Measurements from ENCODE around the gene IFIT1. TPM values are rescaled to one million over a fixed set of nuclear protein-coding genes. Genes with fewer than 3 reads are reported as not detected.
A peak's percentile ranks its signal among the peaks of the same experiment; 100 is the strongest.
"Not testable (repeated sequence)": the region's sequence is repeated elsewhere in the genome, so short reads cannot be mapped to it uniquely, and the experiment has no call there.

The IFIT1 gene
- total RNA-seq, 1 experiment from 2014 or later = 2.4 TPM

DNA sequence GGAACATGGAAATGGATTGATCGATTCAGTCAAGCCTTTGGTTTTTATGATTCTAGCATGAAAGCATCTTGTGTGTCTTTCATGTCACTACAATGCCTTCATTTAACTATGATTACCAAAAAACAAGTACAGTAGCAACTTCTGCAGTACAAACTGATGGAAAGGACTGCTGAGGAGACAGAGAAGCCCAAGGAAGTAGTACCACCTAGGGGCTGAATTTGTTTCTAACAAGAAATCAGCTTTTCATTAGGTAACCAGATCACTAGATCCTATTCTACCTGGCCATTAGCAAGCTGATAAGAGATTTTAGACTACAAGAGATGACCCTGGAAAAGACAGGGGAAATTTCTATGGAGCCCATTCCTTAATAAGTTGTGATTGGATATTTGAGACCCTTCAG is 3.2 kb upstream of the IFIT1 start:
- no peak for TF ChIP-seq EZH2 (IDR thresholded peaks at IDR 0.05; ENCODE audit: borderline replicate concordance, low read depth, low read length, poor library complexity, severe bottlenecking)
- TF ChIP-seq, protein P1, sequence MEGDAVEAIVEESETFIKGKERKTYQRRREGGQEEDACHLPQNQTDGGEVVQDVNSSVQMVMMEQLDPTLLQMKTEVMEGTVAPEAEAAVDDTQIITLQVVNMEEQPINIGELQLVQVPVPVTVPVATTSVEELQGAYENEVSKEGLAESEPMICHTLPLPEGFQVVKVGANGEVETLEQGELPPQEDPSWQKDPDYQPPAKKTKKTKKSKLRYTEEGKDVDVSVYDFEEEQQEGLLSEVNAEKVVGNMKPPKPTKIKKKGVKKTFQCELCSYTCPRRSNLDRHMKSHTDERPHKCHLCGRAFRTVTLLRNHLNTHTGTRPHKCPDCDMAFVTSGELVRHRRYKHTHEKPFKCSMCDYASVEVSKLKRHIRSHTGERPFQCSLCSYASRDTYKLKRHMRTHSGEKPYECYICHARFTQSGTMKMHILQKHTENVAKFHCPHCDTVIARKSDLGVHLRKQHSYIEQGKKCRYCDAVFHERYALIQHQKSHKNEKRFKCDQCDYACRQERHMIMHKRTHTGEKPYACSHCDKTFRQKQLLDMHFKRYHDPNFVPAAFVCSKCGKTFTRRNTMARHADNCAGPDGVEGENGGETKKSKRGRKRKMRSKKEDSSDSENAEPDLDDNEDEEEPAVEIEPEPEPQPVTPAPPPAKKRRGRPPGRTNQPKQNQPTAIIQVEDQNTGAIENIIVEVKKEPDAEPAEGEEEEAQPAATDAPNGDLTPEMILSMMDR (conservative IDR thresholded peaks at IDR 0.05; ENCODE audit: low read depth, low read length) = peak; percentile 46
- Histone ChIP-seq H3K9me3 (ENCODE audit: low read depth, low read length, poor library complexity, severe bottlenecking) (no peaks in the 10 kb centered on the region), H3K36me3 (ENCODE audit: insufficient read depth, low read length, poor library complexity, severe bottlenecking) (no peaks in the 10 kb centered on the region), H3K4me3 (ENCODE audit: low read depth, low read length, poor library complexity, severe bottlenecking) (no peak overlapping the region), H3K4me1 (ENCODE audit: insufficient read depth, low read length, poor library complexity, severe bottlenecking) (no peaks in the 10 kb centered on the region), H3K27ac (ENCODE audit: low read depth, low read length, poor library complexity, severe bottlenecking) (no peak overlapping the region), H3K27me3 (replicated peaks; ENCODE audit: insufficient read depth, low read depth, low read length, poor library complexity) (no peaks in the 10 kb centered on the region)
- ChIA-PET CTCF (no interaction called here), POLR2A (ENCODE audit: low non-redundant PET) (no interaction called here)
- intact Hi-C loops (cut with micrococcal nuclease; ENCODE audit: unreplicated experiment) = loop anchor here (1.0 kb wide), 1 partner anchor 172 kb away; no protein-coding TSS in a partner anchor
- BruUV-seq (replicated peaks) = no TSS peak
- peak; percentile 35 for DNase-seq (ENCODE audit: low spot score)

DNA sequence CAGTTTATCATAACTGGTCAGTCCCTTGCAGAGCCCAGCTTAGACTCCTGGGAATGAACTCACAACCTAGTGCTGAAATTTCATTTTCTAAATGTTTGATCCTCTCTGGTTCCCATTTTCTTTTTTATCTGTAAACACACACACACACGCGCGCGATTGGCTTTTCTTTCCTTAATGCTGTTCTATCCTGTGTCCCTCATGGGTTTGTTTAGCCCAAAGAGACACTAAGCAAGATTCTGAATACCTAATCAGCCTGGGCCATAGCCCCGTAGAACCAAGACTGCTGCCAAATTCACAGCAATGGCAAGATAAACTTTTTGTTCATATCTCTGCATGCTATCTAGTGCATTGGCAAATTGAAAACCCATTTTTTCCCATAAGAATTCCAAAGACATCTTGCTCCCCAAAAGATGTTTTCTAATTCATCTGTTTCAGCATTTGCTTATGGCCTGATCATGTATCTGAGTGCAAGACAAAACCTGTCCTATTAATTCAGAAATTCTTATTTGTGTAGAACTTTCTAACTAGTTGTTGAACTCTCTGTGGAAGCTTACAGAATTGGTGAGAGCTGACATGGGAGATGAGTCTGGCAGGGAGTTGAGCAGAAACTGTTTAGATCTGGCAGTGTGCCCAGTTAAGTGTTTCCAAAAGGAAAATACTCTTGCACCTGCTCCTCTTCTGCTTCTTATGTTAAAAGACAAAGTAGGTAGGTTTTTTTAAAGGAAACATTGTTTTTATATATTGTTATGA is 1.8 kb upstream of the IFIT1 start:
- POLR2A ChIA-PET (ENCODE audit: low non-redundant PET) = no interaction called here

DNA sequence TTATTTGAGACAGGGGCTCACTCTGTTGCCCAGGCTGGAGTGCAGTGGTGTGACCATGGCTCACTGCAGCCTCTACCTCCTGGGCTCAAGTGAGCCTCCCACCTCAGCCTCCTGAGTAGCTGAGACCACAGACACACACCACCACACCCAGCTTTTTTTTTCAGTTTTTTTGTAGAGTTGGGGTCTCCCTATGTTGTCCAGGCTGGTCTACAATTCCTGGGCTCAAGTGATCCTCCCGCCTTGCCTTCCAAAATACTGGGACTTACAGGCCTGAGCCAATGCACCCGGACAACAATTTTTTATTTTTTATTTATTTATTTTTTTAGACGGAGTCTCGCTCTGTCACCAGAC is 1.2 kb upstream of the IFIT1 start:
- H3K36me3 ChIP-seq (ENCODE audit: insufficient read depth, low read length, poor library complexity, severe bottlenecking); H3K4me3 ChIP-seq (ENCODE audit: low read depth, low read length, poor library complexity, severe bottlenecking); H3K9me3 ChIP-seq (ENCODE audit: low read depth, low read length, poor library complexity, severe bottlenecking); DNase-seq (ENCODE audit: low spot score); intact Hi-C loops (cut with micrococcal nuclease; ENCODE audit: unreplicated experiment); BruUV-seq (replicated peaks); POLR2A ChIA-PET (ENCODE audit: low non-redundant PET); H3K27ac ChIP-seq (ENCODE audit: low read depth, low read length, poor library complexity, severe bottlenecking); H3K27me3 ChIP-seq (replicated peaks; ENCODE audit: insufficient read depth, low read depth, low read length, poor library complexity); CTCF ChIA-PET; H3K4me1 ChIP-seq (ENCODE audit: insufficient read depth, low read length, poor library complexity, severe bottlenecking): not testable (repeated sequence)

More for the DNA sequence above, 1.8 kb upstream of the IFIT1 start:
- no peak overlapping the region for H3K27ac ChIP-seq (ENCODE audit: low read depth, low read length, poor library complexity, severe bottlenecking)
- no peaks in the 10 kb centered on the region for H3K9me3 ChIP-seq (ENCODE audit: low read depth, low read length, poor library complexity, severe bottlenecking)
- no peaks in the 10 kb centered on the region for H3K36me3 ChIP-seq (ENCODE audit: insufficient read depth, low read length, poor library complexity, severe bottlenecking)
- no peak for DNase-seq (ENCODE audit: low spot score)
- no peak for TF ChIP-seq EZH2 (IDR thresholded peaks at IDR 0.05; ENCODE audit: borderline replicate concordance, low read depth, low read length, poor library complexity, severe bottlenecking)
- TF ChIP-seq, protein P1 (conservative IDR thresholded peaks at IDR 0.05; ENCODE audit: low read depth, low read length) = no peak
- H3K4me3 ChIP-seq (ENCODE audit: low read depth, low read length, poor library complexity, severe bottlenecking) = no peak overlapping the region
- H3K27me3 ChIP-seq (replicated peaks; ENCODE audit: insufficient read depth, low read depth, low read length, poor library complexity) = no peaks in the 10 kb centered on the region
- intact Hi-C loops (cut with micrococcal nuclease; ENCODE audit: unreplicated experiment) = no loop called here
- CTCF ChIA-PET = no interaction called here
- no peaks in the 10 kb centered on the region for H3K4me1 ChIP-seq (ENCODE audit: insufficient read depth, low read length, poor library complexity, severe bottlenecking)
- BruUV-seq (replicated peaks) = no TSS peak

DNA sequence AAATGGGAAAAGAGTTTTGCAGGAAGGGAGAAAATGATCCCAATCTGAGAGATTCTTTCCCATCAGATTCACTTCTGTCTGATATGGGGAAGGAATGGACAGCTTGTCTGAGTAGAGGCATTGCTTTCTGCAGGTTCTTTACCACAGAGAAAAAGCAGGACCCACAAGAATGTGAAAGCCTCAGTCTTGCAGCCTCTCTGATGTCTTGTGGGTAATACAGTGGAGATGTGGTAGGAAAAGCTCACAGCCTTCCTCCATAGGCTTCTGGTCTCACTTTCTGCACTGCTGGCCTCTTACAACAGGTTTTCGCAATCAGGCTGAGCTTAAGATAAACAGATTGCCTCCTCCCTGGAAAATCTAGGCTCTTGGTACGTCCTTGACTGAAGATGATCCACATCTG is 551 bp downstream of the IFIT1 start:
- intact Hi-C loops (cut with micrococcal nuclease; ENCODE audit: unreplicated experiment) = no loop called here
- Histone ChIP-seq H3K27me3 (replicated peaks; ENCODE audit: insufficient read depth, low read depth, low read length, poor library complexity) (no peaks in the 10 kb centered on the region), H3K9me3 (ENCODE audit: low read depth, low read length, poor library complexity, severe bottlenecking) (no peaks in the 10 kb centered on the region), H3K4me1 (ENCODE audit: insufficient read depth, low read length, poor library complexity, severe bottlenecking) (no peaks in the 10 kb centered on the region), H3K36me3 (ENCODE audit: insufficient read depth, low read length, poor library complexity, severe bottlenecking) (no peaks in the 10 kb centered on the region), H3K27ac (ENCODE audit: low read depth, low read length, poor library complexity, severe bottlenecking) (no peak overlapping the region), H3K4me3 (ENCODE audit: low read depth, low read length, poor library complexity, severe bottlenecking) (peak overlapping the region; percentile 51)
- ChIA-PET POLR2A (ENCODE audit: low non-redundant PET) (interaction anchor here (0.6 kb wide), 2 partner anchors 155 to 219 kb away, joined by 4 to 8 read pairs; no protein-coding TSS in a partner anchor), CTCF (no interaction called here)
- peak; percentile 20 for DNase-seq (ENCODE audit: low spot score)
- no TSS peak for BruUV-seq (replicated peaks)
- TF ChIP-seq, protein P1 (conservative IDR thresholded peaks at IDR 0.05; ENCODE audit: low read depth, low read length) = no peak
- no peak for TF ChIP-seq EZH2 (IDR thresholded peaks at IDR 0.05; ENCODE audit: borderline replicate concordance, low read depth, low read length, poor library complexity, severe bottlenecking)
